GOT3 (cell line): ENCODE measurements around the gene EXOC6B.

Experiments
- DNase-seq: peaks from one replicate; lab custom pipeline; 2025; ENCODE audit warnings: mixed read lengths; lab: John Stamatoyannopoulos, UW

The EXOC6B gene

GRCh38 chr2:72788756-72789155, 37.1 kb downstream of the EXOC6B start:
- DNase-seq: no peak

- no peak for DNase-seq
Observed at GRCh38 chr2:72785517-72785916, 40.3 kb downstream of the EXOC6B start.

DNA sequence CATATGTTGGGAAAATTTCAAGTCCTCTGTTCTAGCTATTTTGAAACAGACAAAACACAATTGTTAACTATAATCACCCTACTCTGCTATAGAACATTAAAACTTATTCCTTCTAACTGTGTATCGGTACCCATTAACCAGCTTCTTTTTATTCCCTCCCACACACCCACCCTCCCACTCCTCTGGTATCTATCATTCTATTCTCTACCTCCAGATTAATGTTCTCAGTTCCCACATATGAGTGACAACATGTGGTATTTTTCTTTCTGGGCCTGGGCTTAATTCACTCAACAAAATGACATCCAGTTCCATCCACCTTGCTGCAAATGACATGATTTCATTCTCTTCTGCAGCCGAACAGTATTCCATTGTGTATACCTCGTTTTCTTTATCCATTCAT, 43.3 kb downstream of the EXOC6B start:
- no peak for DNase-seq

DNA sequence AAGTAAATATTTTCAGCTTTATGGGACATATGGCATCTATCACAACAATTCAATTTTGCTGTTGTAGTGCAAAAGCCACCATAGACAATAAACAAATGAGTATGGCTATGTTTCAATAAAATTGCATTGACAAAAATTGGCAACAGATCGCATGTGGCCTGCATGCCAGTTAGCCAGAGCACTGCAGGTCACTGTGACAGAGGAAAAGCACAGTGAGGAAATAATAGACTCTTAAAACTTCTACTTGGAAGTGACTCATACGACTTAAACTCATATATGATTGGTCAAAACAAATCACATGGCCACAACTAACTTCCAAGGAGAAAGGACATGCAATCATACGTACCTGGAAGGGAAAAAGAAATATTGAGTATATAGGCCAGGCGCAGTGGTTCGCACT, 44.4 kb downstream of the EXOC6B start:
- DNase-seq: no peak

- DNase-seq: no peak
Observed at GRCh38 chr2:72780477-72780876, 45.4 kb downstream of the EXOC6B start.

DNA sequence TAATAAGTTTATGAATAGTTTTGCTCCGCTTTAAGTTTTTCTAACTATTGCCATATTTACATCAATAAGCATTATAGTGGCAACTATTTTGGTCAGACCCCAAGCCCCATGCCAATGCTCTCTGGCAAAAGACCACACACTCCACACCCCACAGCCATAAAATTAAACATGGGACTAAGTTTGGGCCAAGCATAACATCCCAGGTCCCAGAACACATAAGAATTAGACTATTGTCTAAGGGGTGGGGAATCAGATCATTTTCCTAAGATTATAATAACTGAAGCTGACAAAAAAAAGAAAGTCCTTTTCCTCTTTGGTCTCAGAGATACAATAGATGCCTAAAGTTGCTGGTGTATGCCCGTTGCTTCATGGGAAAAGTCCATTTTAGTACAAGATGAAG, 46.3 kb downstream of the EXOC6B start:
- no peak for DNase-seq

DNA sequence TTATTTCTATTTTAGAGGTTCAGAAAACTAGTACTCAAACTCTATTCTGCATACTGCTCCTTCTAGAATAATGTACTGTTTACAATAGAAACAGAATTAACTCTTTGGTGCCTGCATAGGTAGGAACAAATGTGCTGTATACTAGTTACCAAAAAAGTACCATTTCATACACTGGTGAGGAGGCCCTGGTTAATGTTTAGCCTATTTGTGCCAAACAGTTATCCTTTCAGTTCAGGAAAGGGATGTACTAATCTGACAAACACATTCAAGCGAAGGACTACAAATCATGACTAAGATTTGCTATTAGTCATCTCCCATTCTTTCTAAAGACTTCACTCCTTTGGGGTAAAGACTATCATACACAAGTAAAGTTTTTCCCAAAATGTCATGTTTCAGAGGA, 47.4 kb downstream of the EXOC6B start:
- no peak for DNase-seq

DNA sequence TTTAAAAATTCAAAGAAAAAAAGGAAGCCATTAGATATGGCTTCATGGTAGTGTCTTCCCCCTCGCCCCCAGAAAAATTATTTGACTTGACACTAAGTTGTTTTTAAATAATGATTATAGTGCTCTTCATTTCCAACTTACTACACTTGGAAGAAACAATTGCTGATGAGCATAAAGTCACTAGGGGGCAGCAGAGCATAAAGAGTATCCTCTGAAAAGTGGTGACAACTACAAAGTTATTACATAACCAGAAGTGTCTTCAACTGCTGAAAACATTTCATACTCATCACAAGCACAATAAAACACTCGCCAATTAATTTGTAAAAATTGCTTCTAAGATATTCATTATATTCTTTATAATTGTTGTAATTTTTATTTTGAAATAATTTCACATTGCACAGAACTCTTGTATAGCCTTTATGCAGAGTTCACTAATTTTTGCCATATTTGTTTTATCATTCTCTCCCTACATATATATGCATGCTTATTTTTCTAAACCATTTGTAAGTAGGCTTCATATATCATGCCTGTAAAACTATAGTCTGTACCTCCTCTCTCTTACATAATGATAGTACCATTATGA, 54.9 kb downstream of the EXOC6B start:
- DNase-seq: no peak

DNA sequence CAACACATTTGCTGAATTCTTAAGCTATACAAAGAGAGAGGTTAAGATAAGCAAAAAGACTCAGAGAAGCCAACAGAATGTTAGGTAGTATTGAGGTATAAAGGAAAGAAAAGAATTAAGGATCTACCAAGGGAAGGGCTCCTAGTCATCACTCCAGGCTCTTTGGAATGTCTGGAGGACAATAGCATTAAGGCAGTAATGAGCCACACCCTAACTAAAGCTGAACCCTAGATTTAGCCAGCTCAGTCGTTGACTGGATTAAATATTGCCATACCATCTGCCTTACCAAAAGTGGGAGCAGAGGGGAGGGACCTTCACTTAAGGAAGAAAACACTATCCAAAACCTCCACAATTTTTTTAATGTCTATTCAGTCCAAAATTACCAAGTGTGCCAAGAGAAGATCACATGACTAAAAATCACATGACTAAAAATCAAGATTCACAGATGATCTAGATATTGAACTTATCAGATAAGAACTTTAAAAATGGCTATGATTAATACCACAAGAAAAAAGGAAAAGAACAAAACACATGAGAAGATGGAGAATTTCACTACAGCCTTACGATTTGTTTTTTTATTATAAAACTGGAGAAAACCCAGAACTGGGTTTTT, 59.7 kb downstream of the EXOC6B start:
- DNase-seq: no peak

DNA sequence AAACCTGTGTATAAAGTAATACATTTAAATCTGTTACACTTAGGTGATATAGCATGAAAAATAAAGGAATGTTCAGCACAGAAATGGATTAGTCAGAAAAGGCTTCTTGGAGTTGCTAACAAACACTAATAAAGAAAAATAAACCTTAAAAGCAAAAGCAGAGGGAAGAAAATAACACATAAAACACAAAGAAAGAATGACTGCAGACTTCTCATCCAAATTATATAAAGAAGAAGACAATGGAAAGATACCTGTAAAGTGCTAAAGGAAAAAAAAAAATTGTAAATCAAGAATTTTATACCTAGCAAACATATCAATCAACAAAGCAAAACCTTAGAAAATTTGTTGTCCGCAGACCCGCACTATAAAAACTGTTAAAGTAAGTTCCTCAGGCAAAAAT, 63.6 kb downstream of the EXOC6B start:
- DNase-seq: no peak

- DNase-seq: no peak
Observed at GRCh38 chr2:72759755-72760154, 66.1 kb downstream of the EXOC6B start.

DNA sequence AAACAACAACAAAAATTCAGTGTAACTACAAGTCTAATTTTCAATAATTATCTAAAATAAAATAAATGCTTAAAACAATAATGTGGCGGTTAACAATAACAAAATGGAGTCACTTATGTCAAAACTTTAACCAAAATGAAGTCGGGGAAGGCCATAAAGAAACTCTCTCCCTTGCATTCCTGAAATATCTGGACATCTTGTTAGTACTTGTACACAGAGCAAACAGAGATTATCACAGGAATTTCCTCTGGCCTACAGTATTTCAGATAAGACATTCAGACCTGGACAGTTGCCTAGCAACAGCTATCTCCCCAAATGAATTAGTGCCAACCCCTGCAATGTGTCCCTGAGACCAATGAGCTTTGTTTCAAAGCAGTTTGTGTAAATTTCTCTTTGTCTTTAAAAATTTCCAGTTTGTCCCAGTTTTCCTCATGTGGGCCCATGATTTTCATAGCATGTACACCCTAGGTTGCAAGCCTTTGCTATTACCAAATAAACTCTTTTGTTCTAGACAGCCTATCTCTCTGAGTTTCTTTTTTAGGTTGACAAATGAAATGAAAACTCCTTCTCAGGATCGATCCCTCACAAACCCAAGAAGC, 68.6 kb downstream of the EXOC6B start:
- DNase-seq: no peak

DNA sequence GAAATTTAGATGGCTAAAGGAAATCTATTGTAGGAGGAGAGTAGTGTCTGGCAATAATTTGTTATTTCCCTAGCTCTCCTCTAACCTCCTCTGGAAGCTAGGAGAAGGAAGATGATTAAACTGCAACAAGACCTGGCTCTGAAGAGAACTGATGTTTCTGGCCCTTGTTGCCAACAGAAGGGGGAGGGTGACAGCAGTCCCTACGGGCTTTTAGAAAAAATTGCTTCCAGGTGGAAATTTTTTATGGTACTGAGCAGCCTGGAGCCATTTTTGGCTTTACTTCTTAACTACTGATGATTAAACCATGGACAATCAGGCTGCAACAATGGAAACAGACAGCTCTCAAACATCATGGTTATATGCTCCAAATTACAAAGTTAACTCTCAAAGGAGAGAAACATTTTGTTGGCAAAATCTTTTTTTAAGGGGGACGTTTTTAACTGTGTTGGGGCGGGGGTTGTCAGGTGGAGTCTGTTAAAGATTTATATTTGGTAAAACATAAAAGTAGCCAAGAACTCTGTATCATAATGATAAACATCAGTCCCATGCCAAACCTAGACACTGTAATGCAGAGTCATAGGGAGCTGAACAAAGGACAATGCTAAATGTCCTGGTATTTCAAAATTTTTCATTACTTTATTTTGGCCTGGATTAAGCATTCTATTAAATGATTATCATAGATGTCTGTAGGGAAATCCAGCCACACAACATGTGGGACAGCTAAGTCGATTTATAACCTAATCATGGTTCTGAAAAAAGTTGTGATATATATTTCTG, 70.0 kb downstream of the EXOC6B start:
- DNase-seq: no peak

GRCh38 chr2:72754628-72755320, 71.1 kb downstream of the EXOC6B start:
- no peak for DNase-seq

- no peak for DNase-seq
Observed at GRCh38 chr2:72750977-72751639, 74.7 kb downstream of the EXOC6B start.

DNA sequence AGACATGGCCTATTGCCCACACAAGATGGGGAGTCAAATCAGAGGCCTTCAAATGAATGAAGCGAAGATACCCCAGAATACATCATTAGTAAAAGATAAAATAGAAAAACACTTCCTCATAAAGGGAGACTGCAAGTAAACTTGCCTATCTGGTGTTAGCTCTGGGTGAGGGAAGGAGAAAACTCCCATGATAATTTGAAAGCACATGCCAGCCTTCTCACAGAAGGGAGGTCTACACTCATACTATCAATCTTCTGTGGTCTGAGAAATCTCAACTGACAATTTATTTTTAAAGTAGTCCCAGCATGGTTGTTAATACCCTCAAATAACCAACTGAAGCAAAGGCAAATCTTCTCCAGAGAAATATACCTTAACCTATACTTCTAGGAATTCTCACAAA, 75.4 kb downstream of the EXOC6B start:
- no peak for DNase-seq

- DNase-seq: no peak
Observed at GRCh38 chr2:72747344-72747743, 78.5 kb downstream of the EXOC6B start.

GRCh38 chr2:72745679-72746368, 80.0 kb downstream of the EXOC6B start:
- DNase-seq: no peak

- DNase-seq: no peak
Observed at GRCh38 chr2:72744049-72744448, 81.8 kb downstream of the EXOC6B start.

DNA sequence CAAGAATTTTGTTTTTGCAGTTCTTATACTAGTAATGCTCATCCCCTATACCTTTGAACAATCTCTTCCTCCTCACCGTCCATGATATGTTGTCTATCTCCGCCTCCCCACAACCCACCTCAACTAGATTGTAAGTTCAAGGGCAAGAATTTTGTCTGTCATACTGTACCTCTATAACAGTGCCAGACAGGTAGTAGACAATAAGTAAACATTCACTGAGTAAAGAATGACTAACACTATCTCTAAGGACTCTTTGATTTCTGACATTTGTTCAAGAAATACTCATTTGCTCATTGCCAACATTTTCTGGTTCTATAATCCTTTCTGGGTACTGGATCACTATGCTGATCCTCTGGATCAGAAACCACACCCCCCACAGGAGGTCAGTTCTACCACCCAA, 82.4 kb downstream of the EXOC6B start:
- DNase-seq: no peak

- DNase-seq: no peak
Observed at GRCh38 chr2:72738096-72738495, 87.7 kb downstream of the EXOC6B start.
